NCI-H1417 (cell line): Measurements from ENCODE around the gene MYCBP2.
"Not testable (repeated sequence)": the region's sequence is repeated elsewhere in the genome, so short reads cannot be mapped to it uniquely, and the experiment has no call there.

Experiments used
- DNase-seq, 3 experiments: peaks; one replicate each; lab custom pipeline; 2025; lab: John Stamatoyannopoulos, UW

Gene MYCBP2, protein sequence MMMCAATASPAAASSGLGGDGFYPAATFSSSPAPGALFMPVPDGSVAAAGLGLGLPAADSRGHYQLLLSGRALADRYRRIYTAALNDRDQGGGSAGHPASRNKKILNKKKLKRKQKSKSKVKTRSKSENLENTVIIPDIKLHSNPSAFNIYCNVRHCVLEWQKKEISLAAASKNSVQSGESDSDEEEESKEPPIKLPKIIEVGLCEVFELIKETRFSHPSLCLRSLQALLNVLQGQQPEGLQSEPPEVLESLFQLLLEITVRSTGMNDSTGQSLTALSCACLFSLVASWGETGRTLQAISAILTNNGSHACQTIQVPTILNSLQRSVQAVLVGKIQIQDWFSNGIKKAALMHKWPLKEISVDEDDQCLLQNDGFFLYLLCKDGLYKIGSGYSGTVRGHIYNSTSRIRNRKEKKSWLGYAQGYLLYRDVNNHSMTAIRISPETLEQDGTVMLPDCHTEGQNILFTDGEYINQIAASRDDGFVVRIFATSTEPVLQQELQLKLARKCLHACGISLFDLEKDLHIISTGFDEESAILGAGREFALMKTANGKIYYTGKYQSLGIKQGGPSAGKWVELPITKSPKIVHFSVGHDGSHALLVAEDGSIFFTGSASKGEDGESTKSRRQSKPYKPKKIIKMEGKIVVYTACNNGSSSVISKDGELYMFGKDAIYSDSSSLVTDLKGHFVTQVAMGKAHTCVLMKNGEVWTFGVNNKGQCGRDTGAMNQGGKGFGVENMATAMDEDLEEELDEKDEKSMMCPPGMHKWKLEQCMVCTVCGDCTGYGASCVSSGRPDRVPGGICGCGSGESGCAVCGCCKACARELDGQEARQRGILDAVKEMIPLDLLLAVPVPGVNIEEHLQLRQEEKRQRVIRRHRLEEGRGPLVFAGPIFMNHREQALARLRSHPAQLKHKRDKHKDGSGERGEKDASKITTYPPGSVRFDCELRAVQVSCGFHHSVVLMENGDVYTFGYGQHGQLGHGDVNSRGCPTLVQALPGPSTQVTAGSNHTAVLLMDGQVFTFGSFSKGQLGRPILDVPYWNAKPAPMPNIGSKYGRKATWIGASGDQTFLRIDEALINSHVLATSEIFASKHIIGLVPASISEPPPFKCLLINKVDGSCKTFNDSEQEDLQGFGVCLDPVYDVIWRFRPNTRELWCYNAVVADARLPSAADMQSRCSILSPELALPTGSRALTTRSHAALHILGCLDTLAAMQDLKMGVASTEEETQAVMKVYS (N-terminal part only)

GRCh38 chr13:77326905-77327604 lies at the start of gene MYCBP2:
MYCBP2 (minus strand) TSS chr13:77327094; CDS start chr13:77326775, 319 bp downstream.
- peak; percentile 99 to 100 (median 100) for DNase-seq

- no peak for DNase-seq
Observed at GRCh38 chr13:77375560-77376108, 48.7 kb upstream of the MYCBP2 start.

- peak in 1 of 3 experiments; percentile 27 for DNase-seq
Observed at GRCh38 chr13:77374786-77375185, 47.9 kb upstream of the MYCBP2 start.

GRCh38 chr13:77374339-77374738 lies 47.4 kb upstream of the MYCBP2 start:
- DNase-seq = no peak

GRCh38 chr13:77373502-77373901 lies 46.6 kb upstream of the MYCBP2 start:
- DNase-seq = peak in 2 of 3 experiments; percentile 48 to 82

GRCh38 chr13:77372275-77372674 lies 45.4 kb upstream of the MYCBP2 start:
- no peak for DNase-seq

DNA sequence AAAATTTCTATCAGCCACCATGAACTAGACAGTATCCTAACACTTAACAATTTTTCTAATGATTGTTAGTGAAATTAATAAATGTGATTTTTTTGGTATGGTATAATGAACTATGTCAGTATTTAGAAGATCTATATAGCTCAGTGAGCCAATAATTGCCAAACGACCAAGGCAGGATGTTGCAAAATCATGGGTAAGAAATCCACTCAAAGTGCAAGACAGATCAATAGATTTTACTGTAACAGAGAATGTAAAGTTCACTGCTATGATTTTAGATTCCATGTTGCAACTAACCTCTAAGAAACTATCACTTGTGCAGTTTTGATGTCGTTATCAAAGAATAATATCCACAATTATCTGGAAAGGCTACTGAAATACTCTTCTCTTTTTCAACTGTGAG lies 44.0 kb upstream of the MYCBP2 start:
- DNase-seq = no peak

DNA sequence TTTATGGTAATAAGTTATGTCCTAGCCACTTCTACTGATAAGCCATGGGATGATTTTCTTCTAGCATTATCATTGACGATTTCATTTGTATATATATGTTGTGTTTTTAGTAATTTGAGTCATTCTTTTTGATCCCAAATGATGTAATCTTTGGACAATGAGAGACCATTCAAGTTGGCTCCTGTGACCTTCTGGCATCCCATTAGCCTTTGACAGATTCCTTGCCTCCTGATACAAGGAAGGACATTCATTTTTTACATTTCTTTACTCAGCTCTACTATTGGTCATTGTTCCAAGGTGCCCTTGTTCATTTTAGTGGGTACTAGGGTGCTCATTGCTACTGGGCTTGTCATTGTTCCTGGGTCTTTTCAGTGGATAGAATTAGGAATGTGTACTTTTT lies 35.3 kb upstream of the MYCBP2 start:
- DNase-seq = no peak

DNA sequence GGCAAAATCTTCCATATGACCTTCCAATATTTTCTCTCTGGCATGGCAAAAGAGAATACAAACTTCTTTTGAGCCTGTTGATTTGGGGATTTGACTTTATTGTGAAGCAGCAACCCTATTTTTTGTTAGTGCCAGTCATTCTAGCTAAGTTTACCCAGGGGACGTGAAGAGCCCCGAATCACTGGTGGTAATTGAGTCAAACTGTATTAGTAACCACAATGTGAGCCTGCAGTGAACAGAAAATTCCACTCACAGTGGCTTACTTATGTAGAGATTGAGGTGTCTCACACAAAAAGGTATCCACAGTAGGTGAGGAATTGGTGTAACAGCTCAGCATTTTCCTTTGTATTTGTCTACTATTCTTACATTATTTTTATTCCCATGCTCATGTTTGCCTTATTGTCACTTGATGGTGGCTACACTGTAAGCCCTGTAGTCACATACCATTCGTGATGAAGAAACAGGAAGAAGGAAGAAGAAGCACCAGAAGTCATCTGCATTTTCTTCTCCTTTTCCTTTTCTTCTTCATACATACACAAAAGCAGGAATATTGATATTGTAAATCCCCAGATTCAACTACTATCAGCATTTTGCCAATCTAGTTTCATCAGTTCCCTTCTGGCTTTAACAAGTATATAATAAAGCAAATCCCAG lies 33.3 kb upstream of the MYCBP2 start:
- DNase-seq = no peak

DNA sequence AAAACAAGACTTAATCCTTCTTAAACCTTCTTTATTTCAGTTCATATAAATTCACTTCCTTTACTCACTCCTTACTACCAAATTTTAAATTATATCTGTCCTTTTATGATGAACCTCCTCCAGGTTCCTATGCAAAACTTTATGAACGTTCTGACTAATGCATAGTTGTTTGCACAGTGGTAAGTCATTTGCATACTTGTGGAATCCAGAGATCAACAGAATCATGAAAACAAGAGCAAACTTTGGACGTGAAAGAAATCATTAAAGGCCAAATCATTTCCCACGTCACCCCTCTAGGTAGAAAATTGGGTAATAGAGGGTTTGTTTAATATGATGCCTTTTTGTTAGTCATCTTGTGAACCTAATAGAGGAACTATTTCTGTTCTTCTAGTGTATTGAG lies 32.3 kb upstream of the MYCBP2 start:
- no peak for DNase-seq

GRCh38 chr13:77358001-77358400 lies 31.1 kb upstream of the MYCBP2 start:
- DNase-seq = no peak

DNA sequence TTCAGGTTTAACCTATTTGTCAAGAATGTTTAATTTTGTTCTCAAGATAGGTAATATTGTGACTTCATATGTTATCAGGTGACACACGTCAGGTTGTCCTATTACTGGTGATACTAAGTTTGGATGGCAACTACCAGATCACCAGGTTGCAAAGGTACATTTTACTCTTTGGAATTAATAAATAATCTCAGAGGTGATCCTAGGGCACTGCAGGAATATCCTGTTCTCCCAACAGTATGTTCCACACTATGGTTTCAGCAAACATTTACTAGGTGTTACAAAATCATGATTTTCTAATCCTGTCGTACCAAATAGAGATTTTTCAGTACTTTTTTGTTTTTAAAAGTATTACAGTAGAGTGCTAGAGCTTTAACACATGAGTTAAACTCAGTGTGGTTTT lies 29.3 kb upstream of the MYCBP2 start:
- DNase-seq = no peak

GRCh38 chr13:77353995-77354394 lies 27.1 kb upstream of the MYCBP2 start:
- no peak for DNase-seq

GRCh38 chr13:77351315-77351714 lies 24.4 kb upstream of the MYCBP2 start:
- no peak for DNase-seq

DNA sequence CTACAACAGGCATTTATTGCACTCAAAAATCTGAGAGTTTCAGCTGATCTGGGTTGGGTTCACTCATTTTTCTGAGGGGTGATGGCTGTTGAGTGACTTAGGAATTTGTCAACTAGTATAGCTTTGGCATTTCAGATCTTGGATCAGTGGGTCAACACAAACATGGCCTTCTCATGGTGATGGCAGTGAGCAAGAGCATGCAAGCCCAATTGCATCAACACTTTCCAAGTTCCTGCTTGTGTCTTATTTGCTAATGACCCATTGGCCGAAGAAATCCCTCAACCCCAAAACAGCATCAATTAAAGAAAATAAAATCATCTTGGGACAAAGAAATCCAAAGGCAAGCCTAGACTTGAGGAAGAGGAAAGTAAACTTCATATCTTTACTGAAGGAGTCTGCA lies 23.9 kb upstream of the MYCBP2 start:
- DNase-seq = no peak

GRCh38 chr13:77349365-77349764 lies 22.5 kb upstream of the MYCBP2 start:
- no peak for DNase-seq

- DNase-seq = not testable (repeated sequence)
Observed at GRCh38 chr13:77347351-77347750, 20.5 kb upstream of the MYCBP2 start.

GRCh38 chr13:77345150-77345780 lies 18.4 kb upstream of the MYCBP2 start:
- DNase-seq = peak; percentile 78 to 98 (median 92)

- no peak for DNase-seq
Observed at GRCh38 chr13:77343841-77344240, 16.9 kb upstream of the MYCBP2 start.

DNA sequence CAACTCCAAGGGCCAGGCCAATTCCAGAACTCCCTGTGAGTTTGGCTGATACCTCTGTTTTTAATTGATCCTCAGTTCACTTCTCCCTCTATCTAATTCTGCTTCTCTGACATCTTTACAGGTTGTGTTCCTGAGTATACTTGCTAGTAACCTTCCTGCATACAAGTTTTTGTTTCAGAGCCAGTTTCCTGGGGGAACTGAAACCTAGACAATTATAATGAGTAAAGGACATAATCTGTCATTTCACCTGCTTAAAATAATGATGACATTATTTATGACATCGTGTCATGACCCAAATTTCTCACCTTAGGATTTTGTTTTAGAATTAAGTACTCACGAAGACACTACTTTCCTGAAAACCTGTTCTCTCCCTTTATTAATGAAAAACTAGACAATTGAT lies 12.5 kb upstream of the MYCBP2 start:
- no peak for DNase-seq
